GM06990 (cell line): ENCODE data around the gene SSBP3.

Experiments used
- DNase-seq: peaks from one replicate; pipeline ENCODE4 v3.0.0-alpha.2; 2011; ENCODE audit not compliant: insufficient read length; ENCODE audit errors: extremely low read depth
- H3K27me3 ChIP-seq: replicated peaks from 2 replicates; pipeline ENCODE4 v1.6.0; 2011; ENCODE audit warnings: low read length; ENCODE audit not compliant: control insufficient read depth, insufficient read depth
- H3K36me3 ChIP-seq: 2 replicates; pipeline ENCODE4 v1.5.1; 2011; ENCODE audit warnings: low read length; ENCODE audit not compliant: control insufficient read depth, insufficient read depth
- H3K4me3 ChIP-seq: replicated peaks from 2 replicates; pipeline ENCODE4 v1.5.1; 2011; ENCODE audit warnings: low read depth, mild to moderate bottlenecking, control low read depth, low read length
- CTCF ChIP-seq: IDR thresholded peaks from 2 replicates; pipeline ENCODE4 v1.5.1; 2011; ENCODE audit warnings: low read length, control low read depth, mild to moderate bottlenecking, inconsistent platforms; ENCODE audit not compliant: insufficient read depth, poor library complexity, severe bottlenecking

SSBP3 gene

GRCh38 chr1:54357967-54358366 lies 48.2 kb downstream of the SSBP3 start:
- H3K36me3 ChIP-seq = peaks cover 2% of the 10 kb centered on the region; the same call in 1 of the 2 replicates
- no peak for DNase-seq
- H3K27me3 ChIP-seq = no peaks in the 10 kb centered on the region
- TF ChIP-seq CTCF = no peak
- H3K4me3 ChIP-seq = no peak overlapping the region

- H3K36me3 ChIP-seq = peaks cover 4% of the 10 kb centered on the region; the same call in 1 of the 2 replicates
- peak; percentile 29 for TF ChIP-seq CTCF
- no peak for DNase-seq
- H3K27me3 ChIP-seq = no peaks in the 10 kb centered on the region
- peak overlapping the region; percentile 59 for H3K4me3 ChIP-seq
These were observed 49.5 kb downstream of the SSBP3 start for GRCh38 chr1:54356680-54357147.

- H3K27me3 ChIP-seq = no peaks in the 10 kb centered on the region
- H3K4me3 ChIP-seq = peak overlapping the region; percentile 59
- peaks cover 4% of the 10 kb centered on the region; the same call in 1 of the 2 replicates for H3K36me3 ChIP-seq
- TF ChIP-seq CTCF = no peak
- DNase-seq = no peak
These were observed 50.1 kb downstream of the SSBP3 start for GRCh38 chr1:54355931-54356679.

GRCh38 chr1:54354899-54355298 lies 51.3 kb downstream of the SSBP3 start:
- no peak for TF ChIP-seq CTCF
- Histone ChIP-seq H3K27me3 (no peaks in the 10 kb centered on the region), H3K36me3 (peaks cover 4% of the 10 kb centered on the region; the same call in 1 of the 2 replicates), H3K4me3 (no peak overlapping the region)
- DNase-seq = no peak

GRCh38 chr1:54353959-54354358 lies 52.2 kb downstream of the SSBP3 start:
- Histone ChIP-seq H3K4me3 (no peak overlapping the region), H3K27me3 (no peaks in the 10 kb centered on the region), H3K36me3 (peaks cover 4% of the 10 kb centered on the region; the same call in 1 of the 2 replicates)
- no peak for TF ChIP-seq CTCF
- no peak for DNase-seq
